Skeletal muscle tissue (tissue), 4 donors: ENCODE data around the gene TLE6. TPM values are rescaled to one million over a fixed set of nuclear protein-coding genes. Genes with fewer than 3 reads are reported as not detected.
"Not testable (repeated sequence)": the region's sequence is repeated elsewhere in the genome, so short reads cannot be mapped to it uniquely, and the experiment has no call there.

ENCODE experiments used
- H3K27ac ChIP-seq: one replicate; pipeline ENCODE4 v1.7.0; 2013; ENCODE audit warnings: mild to moderate bottlenecking, low read depth, low read length, inconsistent platforms
- H3K27me3 ChIP-seq, 3 donors: one replicate each; pipeline ENCODE4 v1.7.0; 2013; ENCODE audit warnings: low read length in 3 of 3; ENCODE audit not compliant: control insufficient read depth in 3 of 3, insufficient read depth in 3 of 3
- H3K36me3 ChIP-seq, 3 donors: one replicate each; pipeline ENCODE4 v1.7.0; 2013; ENCODE audit warnings: low read length in 3 of 3; ENCODE audit not compliant: control insufficient read depth in 3 of 3, insufficient read depth in 3 of 3
- H3K4me1 ChIP-seq, 3 donors: one replicate each; pipeline ENCODE4 v1.7.0; 2013; ENCODE audit warnings: low read length in 3 of 3, mild to moderate bottlenecking in 3 of 3; ENCODE audit not compliant: control insufficient read depth in 3 of 3, insufficient read depth in 3 of 3
- H3K4me3 ChIP-seq, 3 donors: one replicate each; pipeline ENCODE4 v1.7.0; 2013; ENCODE audit warnings: low read length in 3 of 3
- H3K9ac ChIP-seq, 3 donors: one replicate each; pipeline ENCODE4 v1.7.0; 2013; ENCODE audit warnings: low read length in 3 of 3, mild to moderate bottlenecking in 3 of 3, moderate library complexity in 2 of 3, low read depth in 1 of 3
- H3K9me3 ChIP-seq, 3 donors: one replicate each; pipeline ENCODE4 v1.7.0; 2013; ENCODE audit warnings: low read length in 3 of 3; ENCODE audit not compliant: control insufficient read depth in 3 of 3
- total RNA-seq: library from RNA; depleted of rRNA; stranded (reverse); fragments of >200 nt; gene quantifications from one replicate; pipeline ENCODE4 v1.2.3, GENCODE V29; 2014
- donor health status: Osteomylitis.

The TLE6 gene
- total RNA-seq, 1 donor from 2014 or later: not detected

GRCh38 chr19:3010871-3011270 is 33.5 kb downstream of the TLE6 start:
- no peaks in the 10 kb centered on the region for H3K4me1 ChIP-seq
- H3K27me3 ChIP-seq: no peaks in the 10 kb centered on the region
- H3K9me3 ChIP-seq: no peaks in the 10 kb centered on the region
- H3K9ac ChIP-seq: no peak overlapping the region
- no peak overlapping the region for H3K4me3 ChIP-seq
- H3K27ac ChIP-seq: no peak overlapping the region
- peaks cover 11 to 43% (median 34%) of the 10 kb centered on the region in 3 donors for H3K36me3 ChIP-seq

- peaks cover 11 to 43% (median 32%) of the 10 kb centered on the region in 3 donors for H3K36me3 ChIP-seq
- not testable (repeated sequence) for H3K9ac ChIP-seq, H3K9me3 ChIP-seq, H3K4me3 ChIP-seq, H3K4me1 ChIP-seq, H3K27ac ChIP-seq, H3K27me3 ChIP-seq
Observed at GRCh38 chr19:3012059-3012458, 34.7 kb downstream of the TLE6 start.

DNA sequence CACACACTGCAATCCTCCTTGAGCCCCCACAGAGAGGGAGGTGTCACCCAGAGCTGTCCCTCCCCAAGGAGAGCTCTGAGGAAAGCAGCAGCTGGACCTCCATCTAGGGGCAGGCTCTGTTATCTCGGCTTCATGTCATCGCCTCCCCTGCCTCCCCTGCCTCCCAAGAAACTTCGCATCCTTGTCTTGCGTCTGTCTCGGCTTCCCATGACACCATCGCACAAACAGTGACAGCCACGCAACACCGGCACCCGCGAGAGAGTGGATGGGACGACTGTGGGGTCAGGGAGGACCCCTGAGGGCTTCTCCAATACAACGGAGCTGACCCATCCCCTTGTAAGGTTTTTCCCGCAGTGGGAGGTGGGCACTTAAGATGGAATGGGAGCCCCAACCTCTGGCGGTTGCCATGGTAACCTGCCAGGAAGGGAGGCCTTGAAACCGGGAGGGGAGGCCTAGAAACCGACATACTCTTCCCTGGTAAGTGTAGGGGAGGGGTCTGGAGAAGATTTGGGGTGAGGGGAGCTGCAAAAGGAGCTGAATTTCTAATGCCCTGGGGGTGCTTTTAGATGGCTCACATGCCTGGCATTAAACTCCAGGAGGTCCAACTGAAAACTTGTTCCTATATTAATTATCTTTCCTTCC is 35.4 kb downstream of the TLE6 start:
- Histone ChIP-seq H3K9ac (no peak overlapping the region), H3K4me1 (no peaks in the 10 kb centered on the region), H3K4me3 (no peak overlapping the region), H3K27me3 (no peaks in the 10 kb centered on the region), H3K36me3 (peaks cover 11 to 43% (median 32%) of the 10 kb centered on the region in 3 donors), H3K27ac (no peak overlapping the region), H3K9me3 (no peaks in the 10 kb centered on the region)

DNA sequence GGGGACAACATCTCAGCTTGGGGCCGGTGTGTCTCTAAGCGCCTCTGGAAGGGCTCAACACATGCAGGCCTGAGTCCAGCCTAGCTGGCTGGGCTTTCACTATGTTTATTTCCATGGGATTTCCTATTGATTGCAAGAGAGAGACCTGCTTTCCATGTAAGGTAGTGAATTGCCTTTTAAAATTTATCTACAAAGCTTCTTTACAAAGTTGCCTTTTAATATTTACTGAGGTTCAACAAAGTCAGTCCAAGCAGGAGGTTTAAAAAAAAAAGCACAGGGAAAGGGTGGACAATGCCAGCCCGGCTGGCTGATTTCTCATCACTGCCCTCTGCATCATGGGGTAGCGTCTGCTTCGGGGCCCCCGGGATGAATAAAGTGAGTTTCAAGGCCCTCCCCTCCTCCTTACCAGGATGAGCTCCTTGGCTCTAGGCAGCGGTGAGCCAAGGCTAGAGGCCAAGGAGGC is 35.9 kb downstream of the TLE6 start:
- H3K4me3 ChIP-seq: no peak overlapping the region
- no peaks in the 10 kb centered on the region for H3K27me3 ChIP-seq
- no peaks in the 10 kb centered on the region for H3K4me1 ChIP-seq
- peaks cover 8 to 39% (median 30%) of the 10 kb centered on the region in 3 donors for H3K36me3 ChIP-seq
- no peak overlapping the region for H3K27ac ChIP-seq
- H3K9ac ChIP-seq: no peak overlapping the region
- no peaks in the 10 kb centered on the region for H3K9me3 ChIP-seq

DNA sequence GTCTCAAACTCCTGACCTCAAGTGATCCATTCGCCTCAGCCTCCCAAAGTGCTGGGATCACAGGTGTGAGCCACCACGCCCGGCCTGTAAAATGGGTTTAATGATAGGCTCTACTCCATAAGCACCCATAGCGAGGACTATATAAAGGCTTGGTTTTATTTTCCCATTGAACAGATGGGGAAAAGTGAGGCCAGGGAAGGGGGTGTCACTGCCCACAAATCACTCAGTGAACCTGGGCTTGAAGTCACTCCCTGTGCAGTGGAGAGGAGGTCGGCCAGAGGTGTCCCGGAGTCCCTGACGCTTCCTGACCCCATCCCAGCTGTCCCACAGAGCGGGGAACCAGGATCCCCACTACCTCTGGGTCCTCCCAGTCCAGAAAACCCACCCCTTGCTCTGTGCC is 36.8 kb downstream of the TLE6 start:
- Histone ChIP-seq H3K27me3 (no peaks in the 10 kb centered on the region), H3K27ac (no peak overlapping the region), H3K4me1 (no peaks in the 10 kb centered on the region), H3K9me3 (no peaks in the 10 kb centered on the region), H3K4me3 (no peak overlapping the region), H3K36me3 (peaks cover 8 to 37% (median 25%) of the 10 kb centered on the region in 3 donors), H3K9ac (no peak overlapping the region)

DNA sequence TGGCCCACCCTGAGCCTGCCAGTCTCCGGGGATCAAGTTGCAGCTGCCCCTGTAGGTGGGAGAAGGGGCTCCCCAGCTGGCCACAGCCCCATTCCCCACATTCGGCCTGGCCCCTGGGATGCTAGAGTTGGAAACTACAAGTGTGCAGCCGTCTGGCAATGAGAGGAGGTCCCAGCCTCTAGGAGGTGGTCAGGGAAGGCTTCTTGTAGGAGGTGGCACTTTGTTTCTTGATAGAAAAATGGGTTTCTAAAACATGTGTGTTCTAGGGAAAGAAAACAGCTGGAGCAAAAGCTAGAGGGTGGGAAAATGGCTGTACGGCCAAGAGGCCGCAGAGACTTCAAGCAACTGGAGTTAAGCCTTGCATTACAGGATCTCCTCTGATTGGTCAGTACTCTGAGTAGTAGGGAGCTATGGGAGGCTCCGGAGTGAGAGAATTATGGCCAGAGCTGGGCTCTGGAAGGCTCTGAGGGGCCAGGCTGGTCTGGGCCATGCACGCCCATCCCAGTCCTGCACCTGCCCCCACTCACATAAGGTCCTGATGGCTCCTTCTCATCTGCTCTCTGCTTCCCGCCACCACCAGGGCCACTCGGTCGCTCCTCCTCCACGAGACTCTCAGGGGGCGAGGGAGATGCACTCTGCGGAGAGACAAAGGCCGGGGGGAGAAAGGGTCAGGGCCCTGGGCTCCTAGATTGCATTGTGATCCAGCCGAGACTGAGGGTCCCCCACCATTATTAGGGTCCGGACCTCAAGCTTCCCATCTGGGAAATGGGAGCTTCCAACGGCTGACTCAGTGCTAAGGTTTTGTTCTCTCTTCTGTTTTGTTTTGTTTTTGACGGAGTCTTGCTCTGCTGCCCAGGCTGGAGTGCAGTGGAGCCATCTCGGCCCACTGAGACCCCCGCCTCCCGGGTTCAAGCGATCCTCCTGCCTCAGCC is 38.0 kb downstream of the TLE6 start:
- Histone ChIP-seq H3K27me3 (no peaks in the 10 kb centered on the region), H3K36me3 (peaks cover 6 to 32% (median 23%) of the 10 kb centered on the region in 3 donors), H3K9me3 (no peaks in the 10 kb centered on the region), H3K9ac (no peak overlapping the region), H3K4me3 (no peak overlapping the region), H3K4me1 (no peaks in the 10 kb centered on the region), H3K27ac (no peak overlapping the region)

DNA sequence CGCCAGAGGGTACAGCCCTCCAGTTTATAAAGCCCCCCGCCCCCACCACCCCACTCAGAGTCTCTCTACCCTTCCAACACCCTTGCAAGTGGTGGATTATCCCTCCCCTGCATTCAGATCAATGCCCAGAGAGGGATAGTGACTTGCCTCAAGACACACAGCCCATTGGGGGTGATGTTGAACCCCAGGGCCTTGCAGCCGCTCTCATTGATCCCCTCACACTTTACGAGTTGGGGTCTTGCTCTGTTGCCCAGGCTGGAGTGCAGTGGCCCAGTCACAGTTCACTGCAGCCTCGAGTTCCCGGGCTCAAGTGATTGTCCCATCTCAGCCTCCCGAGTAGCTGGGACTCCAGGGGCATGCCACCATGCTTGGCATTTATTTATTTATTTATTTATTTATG is 40.6 kb downstream of the TLE6 start:
- no peak overlapping the region for H3K4me3 ChIP-seq
- H3K27me3 ChIP-seq: no peaks in the 10 kb centered on the region
- peaks cover 0 to 21% (median 13%) of the 10 kb centered on the region in 3 donors for H3K36me3 ChIP-seq
- H3K9ac ChIP-seq: no peak overlapping the region
- H3K9me3 ChIP-seq: no peaks in the 10 kb centered on the region
- no peaks in the 10 kb centered on the region for H3K4me1 ChIP-seq
- no peak overlapping the region for H3K27ac ChIP-seq

DNA sequence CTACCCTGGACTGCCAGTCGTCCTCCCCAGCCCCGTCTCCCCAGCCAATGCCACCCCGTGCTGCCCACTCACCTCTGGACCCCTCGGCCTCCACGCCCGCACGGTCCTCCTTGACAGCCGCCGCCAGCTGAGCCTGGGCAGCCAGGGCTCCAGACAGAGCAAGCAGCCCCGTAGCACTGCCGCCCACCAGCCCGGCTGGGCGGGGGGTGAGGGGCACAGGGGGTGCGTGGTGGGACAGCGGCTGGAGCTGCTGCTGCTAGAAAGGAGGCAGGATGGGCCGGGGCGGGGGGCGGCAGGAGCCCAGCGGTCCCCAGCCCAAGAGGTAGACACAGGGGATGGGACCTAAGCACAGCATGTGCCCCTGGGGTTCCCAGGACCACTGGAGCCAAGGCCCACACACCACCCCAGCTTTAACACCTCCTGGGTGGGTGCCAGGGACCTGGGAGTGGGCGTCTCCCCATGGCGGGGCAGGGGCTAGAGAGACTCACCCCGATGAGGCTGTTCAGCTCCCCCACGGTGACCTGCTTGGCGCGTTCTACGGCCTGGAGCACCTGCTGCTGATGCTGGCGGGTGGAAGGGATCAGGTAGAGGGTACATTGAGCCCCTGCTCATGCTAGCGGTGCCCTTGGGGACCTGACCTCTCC is 42.0 kb downstream of the TLE6 start:
- Histone ChIP-seq H3K36me3 (peaks cover 0 to 12% (median 10%) of the 10 kb centered on the region in 3 donors), H3K4me1 (no peaks in the 10 kb centered on the region), H3K4me3 (no peak overlapping the region), H3K9me3 (no peaks in the 10 kb centered on the region), H3K27ac (no peak overlapping the region), H3K27me3 (no peaks in the 10 kb centered on the region), H3K9ac (no peak overlapping the region)

GRCh38 chr19:3020321-3020960 is 43.1 kb downstream of the TLE6 start:
- Histone ChIP-seq H3K4me1 (no peaks in the 10 kb centered on the region), H3K9ac (no peak overlapping the region), H3K36me3 (peaks cover 0 to 7% (median 3%) of the 10 kb centered on the region in 3 donors), H3K27ac (no peak overlapping the region), H3K4me3 (no peak overlapping the region), H3K9me3 (no peaks in the 10 kb centered on the region), H3K27me3 (no peaks in the 10 kb centered on the region)
